ENCODE data around the gene VCAN.

Gene VCAN

GRCh38 chr5:83498585-83498984 is 27.0 kb downstream of the VCAN start:
- DNase-seq (ENCODE audit: low spot score), result no peak

GRCh38 chr5:83503662-83504061 is 32.1 kb downstream of the VCAN start:
- no peak for DNase-seq (ENCODE audit: low spot score)

GRCh38 chr5:83507431-83507830 is 35.9 kb downstream of the VCAN start:
- no peak for DNase-seq (ENCODE audit: low spot score)

GRCh38 chr5:83509540-83509939 is 38.0 kb downstream of the VCAN start:
- DNase-seq (ENCODE audit: low spot score), result no peak

DNA sequence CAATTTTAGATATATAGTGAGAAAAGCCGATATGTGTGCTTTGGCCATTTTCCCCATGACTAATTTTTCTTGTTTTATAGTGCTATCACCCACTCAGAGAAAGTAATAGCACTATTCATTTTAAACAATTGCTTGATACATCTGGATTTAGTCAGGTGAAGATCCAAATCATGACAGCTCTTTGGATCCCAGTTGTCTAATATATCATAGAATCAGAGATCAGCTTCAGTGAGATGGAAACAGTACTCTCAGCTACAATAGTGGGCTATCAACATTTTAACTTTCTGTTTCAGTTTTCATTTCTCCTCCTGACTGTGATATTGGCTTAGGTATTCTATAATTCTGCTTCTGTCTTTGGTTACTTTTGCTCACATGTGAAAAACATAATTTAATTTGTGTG is 38.7 kb downstream of the VCAN start:
- no peak for DNase-seq (ENCODE audit: low spot score)

- no peak for DNase-seq (ENCODE audit: low spot score)
These were observed 40.7 kb downstream of the VCAN start for GRCh38 chr5:83512061-83512745.

- no peak for DNase-seq (ENCODE audit: low spot score)
These were observed 41.5 kb downstream of the VCAN start for GRCh38 chr5:83513081-83513480.

GRCh38 chr5:83513491-83513890 is 41.9 kb downstream of the VCAN start:
- DNase-seq (ENCODE audit: low spot score), result no peak

GRCh38 chr5:83516377-83516776 is 44.8 kb downstream of the VCAN start:
- no peak for DNase-seq (ENCODE audit: low spot score)

GRCh38 chr5:83517072-83517687 is 45.6 kb downstream of the VCAN start:
- no peak for DNase-seq (ENCODE audit: low spot score)

DNA sequence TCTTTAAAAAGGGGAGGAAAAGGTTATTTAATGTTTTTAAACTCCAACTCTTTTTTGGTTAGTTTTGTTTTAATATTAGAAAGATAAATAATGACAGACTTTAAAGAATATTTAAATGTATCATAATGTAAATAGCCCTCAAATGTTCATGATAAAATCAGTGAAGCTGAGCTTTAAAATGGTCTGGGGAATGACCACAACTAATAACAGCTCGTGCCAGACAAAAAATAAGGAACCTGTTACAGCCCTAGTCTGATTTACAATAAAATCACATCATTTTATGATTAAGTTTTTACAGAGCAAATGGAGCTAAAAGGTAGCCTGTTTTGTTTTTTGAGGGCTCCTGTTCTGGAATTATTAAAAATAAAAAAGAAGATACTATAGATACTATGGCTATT is 46.1 kb downstream of the VCAN start:
- no peak for DNase-seq (ENCODE audit: low spot score)

DNA sequence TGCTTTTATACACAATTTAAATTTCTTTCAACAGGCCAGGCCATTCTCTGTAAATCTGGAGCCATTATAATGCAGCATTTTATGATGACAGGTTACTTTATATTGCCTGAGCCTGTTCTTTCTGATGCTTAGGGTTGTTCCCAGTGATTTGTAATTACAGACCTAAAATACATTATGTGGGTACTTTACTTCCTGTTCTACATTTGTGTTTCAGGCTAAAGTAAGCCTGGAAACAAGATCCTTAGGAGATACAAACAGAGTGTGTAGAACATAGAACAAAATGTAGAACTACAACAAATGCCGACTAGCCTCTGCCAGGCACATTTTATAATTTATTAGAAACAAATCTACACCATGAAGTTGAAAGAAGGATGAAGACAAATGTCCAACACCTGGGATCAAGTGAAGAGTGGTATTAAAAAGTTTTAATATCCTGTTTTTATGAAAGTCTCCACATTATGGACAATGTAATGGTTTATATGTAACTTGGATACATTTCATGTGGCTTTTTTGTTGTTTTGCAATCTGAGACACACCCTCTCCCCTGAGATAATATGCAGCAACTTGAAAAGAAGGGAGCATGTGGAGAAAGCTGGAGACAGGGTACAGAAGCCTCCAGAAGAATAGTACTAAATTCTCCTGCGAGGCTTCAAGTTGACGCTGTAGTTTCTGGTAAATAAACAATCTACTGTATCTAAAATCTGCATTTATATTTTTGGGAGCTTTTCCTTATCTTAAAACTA is 46.9 kb downstream of the VCAN start:
- DNase-seq (ENCODE audit: low spot score), result no peak

- no peak for DNase-seq (ENCODE audit: low spot score)
These were observed 50.9 kb downstream of the VCAN start for GRCh38 chr5:83522446-83522845.

DNA sequence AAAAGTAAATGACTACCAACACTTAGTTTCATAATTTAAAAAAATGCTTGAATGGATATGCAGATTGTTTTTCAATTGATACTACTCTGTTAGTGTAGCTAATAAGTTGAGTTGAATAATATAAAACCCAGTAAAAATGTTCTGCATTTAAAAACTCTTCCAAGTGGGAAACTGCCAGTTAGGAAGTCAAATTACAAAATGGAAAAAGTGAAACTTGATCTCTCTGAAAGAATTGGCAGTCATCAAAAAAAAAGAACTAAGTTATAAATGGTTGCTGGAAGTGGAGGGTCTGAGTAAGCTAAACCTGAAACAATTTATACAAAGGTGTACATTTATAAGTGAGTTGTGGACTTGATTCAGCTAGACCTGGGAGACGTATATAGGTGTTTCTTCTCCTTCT is 52.4 kb downstream of the VCAN start:
- DNase-seq (ENCODE audit: low spot score), result no peak

GRCh38 chr5:83524345-83524744 is 52.8 kb downstream of the VCAN start:
- DNase-seq (ENCODE audit: low spot score), result no peak

DNA sequence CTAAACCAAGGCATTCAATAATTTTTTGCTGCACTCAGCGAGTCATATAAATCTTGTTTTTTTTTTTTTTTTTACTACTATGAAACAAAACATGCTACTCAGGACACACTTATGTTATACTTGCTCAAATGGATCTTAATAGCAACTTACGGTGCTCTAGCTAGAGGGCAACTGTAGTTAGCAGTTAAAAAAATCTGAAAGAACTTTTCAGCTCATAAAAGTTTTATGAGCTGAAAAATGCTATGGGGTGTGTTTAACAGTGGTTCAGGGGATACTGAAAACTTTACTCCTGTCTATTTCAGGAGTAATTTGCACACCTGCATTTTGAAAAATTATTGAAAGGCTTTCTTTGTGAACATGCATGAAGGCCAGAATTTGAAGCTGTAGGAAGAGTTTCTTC is 53.4 kb downstream of the VCAN start:
- DNase-seq (ENCODE audit: low spot score), result no peak

DNA sequence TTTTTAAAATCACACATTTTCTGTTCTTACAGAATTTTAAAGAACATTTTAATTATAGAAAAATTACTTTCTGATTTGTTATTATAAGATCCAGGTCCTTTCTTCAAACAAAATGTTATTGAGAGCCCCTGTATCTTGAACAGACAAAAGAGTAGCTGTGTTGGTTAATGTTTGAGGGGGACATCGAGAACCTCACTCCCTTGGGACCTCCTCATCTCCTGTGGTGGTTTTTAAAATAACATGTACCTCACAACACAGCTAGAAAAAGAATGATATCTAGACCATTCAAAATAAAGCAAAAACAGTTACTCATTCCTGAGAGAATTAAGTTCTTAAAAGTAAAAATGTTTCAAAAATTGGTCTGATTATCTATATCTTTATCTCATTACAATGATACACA is 54.7 kb downstream of the VCAN start:
- no peak for DNase-seq (ENCODE audit: low spot score)

- no peak for DNase-seq (ENCODE audit: low spot score)
These were observed 55.7 kb downstream of the VCAN start for GRCh38 chr5:83527221-83527620.

- no peak for DNase-seq (ENCODE audit: low spot score)
These were observed 56.3 kb downstream of the VCAN start for GRCh38 chr5:83527722-83528438.

GRCh38 chr5:83528439-83528769 is 56.9 kb downstream of the VCAN start:
- no peak for DNase-seq (ENCODE audit: low spot score)

GRCh38 chr5:83530193-83530592 is 58.6 kb downstream of the VCAN start:
- no peak for DNase-seq (ENCODE audit: low spot score)

DNA sequence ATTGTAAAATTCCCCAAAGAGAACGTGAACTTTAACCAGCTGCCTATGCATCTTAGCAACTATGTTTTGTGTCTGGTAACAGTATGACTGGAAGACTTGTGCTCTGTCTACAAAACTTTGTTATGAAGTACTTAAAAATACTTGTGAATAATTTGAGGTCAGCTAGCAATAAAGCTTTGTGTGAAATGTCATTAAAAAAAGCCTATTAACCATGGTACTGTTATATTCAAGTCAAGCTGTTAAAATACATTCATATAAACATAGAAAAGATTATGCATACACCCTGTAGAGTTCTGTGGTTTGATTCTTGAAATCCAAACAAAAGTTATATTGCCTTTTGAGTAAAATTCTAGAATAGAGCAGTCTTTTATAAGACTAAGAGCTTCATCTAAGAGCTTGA is 60.1 kb downstream of the VCAN start:
- DNase-seq (ENCODE audit: low spot score), result no peak
